Adrenal gland (tissue), 5 donors: Measurements from ENCODE around the gene NLRP5.

Experiments used
- POLR2A ChIP-seq, 2 donors: fragments of 450-650 bp; IDR thresholded peaks; one replicate each; pipeline ENCODE4 v1.6.1; 2017; ENCODE audit warnings: antibody characterized with exemption in 2 of 2, mild to moderate bottlenecking in 2 of 2, moderate library complexity in 1 of 2
- TF ChIP-seq, protein P1 (sequence below), 6 experiments: fragments of 450-650 bp in 4 of 6; fragments of 200-600 bp in 2 of 6; sonication (generic) in 1 of 6; IDR thresholded peaks; 1 replicate in 5 of 6; 2 replicates in 1 of 6; pipeline versions ENCODE4 v1.5.1 to v1.8.0; 2016 to 2021; ENCODE audit warnings: antibody characterized with exemption in 6 of 6, mild to moderate bottlenecking in 2 of 6, moderate library complexity in 1 of 6
- donor health status: DM: no; HTN: no; CAD: no.

DNA sequence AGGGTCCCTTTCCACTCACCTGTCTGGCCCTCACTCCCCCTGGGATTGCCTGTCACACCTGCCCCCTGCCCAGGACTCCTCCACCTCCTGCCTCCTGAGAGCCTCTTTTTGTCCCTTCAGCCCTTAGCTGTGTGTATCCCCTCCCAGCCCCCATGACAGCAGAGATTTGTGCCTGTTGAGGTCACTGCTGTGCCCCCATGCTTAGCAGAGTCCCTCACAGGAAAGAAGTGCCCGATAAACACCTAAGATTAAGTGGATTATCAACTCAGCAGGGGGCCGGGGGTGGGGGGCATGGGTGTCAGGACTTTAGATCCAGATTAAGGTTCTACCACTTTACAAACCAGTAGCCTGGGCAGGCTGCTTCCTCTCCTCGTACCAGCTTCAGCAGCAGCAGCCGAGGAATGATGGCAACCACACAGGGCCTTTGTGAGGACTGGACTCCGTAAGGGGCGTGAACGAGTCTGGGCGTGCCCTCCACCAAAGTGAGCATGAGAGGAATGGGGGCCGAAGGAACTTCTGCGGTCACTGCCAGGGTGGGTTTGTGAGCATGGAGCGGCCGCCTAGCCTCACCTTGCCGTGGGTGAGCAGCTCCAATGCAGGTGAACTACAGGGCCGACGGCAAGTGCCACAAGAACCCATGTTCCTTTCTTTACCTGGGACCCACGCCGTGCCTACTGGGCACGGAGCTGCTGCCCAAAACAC is 98.4 kb downstream of the NLRP5 start:
- TF ChIP-seq, protein P1, sequence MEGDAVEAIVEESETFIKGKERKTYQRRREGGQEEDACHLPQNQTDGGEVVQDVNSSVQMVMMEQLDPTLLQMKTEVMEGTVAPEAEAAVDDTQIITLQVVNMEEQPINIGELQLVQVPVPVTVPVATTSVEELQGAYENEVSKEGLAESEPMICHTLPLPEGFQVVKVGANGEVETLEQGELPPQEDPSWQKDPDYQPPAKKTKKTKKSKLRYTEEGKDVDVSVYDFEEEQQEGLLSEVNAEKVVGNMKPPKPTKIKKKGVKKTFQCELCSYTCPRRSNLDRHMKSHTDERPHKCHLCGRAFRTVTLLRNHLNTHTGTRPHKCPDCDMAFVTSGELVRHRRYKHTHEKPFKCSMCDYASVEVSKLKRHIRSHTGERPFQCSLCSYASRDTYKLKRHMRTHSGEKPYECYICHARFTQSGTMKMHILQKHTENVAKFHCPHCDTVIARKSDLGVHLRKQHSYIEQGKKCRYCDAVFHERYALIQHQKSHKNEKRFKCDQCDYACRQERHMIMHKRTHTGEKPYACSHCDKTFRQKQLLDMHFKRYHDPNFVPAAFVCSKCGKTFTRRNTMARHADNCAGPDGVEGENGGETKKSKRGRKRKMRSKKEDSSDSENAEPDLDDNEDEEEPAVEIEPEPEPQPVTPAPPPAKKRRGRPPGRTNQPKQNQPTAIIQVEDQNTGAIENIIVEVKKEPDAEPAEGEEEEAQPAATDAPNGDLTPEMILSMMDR (IDR thresholded peaks at IDR 0.05) = no peak
- no peak for TF ChIP-seq POLR2A (IDR thresholded peaks at IDR 0.05)
